T-helper 2 cell treated with Interferon-gamma antibody and Interleukin-4, amounts not matched to agents 100 ng/mL and 5 ng/mL, for 36 hours (primary cell): ENCODE results near the gene CEP250. TPM values are rescaled to one million over a fixed set of nuclear protein-coding genes. Genes with fewer than 3 reads are reported as not detected.

ENCODE experiments used
- intact Hi-C: fragments of 100-400 bp; cut with micrococcal nuclease; formaldehyde crosslinking; loops from one replicate; pipeline ENCODE4 v1.15.1; 2023
- total RNA-seq: library from RNA; stranded (reverse); gene quantifications from 2 replicates; pipeline ENCODE4 v1.2.3, GENCODE V29; 2022

CEP250 gene
- total RNA-seq, 1 donor from 2014 or later: 56.8 TPM

GRCh38 chr20:35453647-35454046 lies 1.8 kb upstream of the CEP250 start:
- intact Hi-C loops: loop anchor here (2.0 to 10.0 kb wide), 3 partner anchors 163 to 1011 kb away; partner anchors contain the start of genes NFS1 and ROMO1

- intact Hi-C loops: loop anchor here (5.0 to 10.0 kb wide), 2 partner anchors 36 to 1008 kb away; no protein-coding TSS in a partner anchor
Observed at GRCh38 chr20:35456700-35457099, 1.3 kb downstream of the CEP250 start.

- intact Hi-C loops: loop anchor here (5.0 to 10.0 kb wide), 2 partner anchors 35 to 1007 kb away; no protein-coding TSS in a partner anchor
Observed at GRCh38 chr20:35457539-35457938, 2.1 kb downstream of the CEP250 start.

GRCh38 chr20:35458388-35458787 lies 3.0 kb downstream of the CEP250 start:
- intact Hi-C loops: loop anchor here (5.0 to 10.0 kb wide), 2 partner anchors 34 to 1006 kb away; no protein-coding TSS in a partner anchor

GRCh38 chr20:35461620-35462019 lies 6.2 kb downstream of the CEP250 start:
- intact Hi-C loops: loop anchor here (5.0 to 10.0 kb wide), 2 partner anchors 141 to 423 kb away; no protein-coding TSS in a partner anchor

GRCh38 chr20:35462351-35462750 lies 7.0 kb downstream of the CEP250 start:
- intact Hi-C loops: loop anchor here (5.0 to 10.0 kb wide), 2 partner anchors 140 to 422 kb away; no protein-coding TSS in a partner anchor

- intact Hi-C loops: loop anchor here (1.0 to 10.0 kb wide), 3 partner anchors 139 to 421 kb away; no protein-coding TSS in a partner anchor
Observed at GRCh38 chr20:35463455-35464300, 8.3 kb downstream of the CEP250 start.

- intact Hi-C loops: loop anchor here (10.0 kb wide), 1 partner anchor 419 kb away; no protein-coding TSS in a partner anchor
Observed at GRCh38 chr20:35465976-35466375, 10.6 kb downstream of the CEP250 start.

GRCh38 chr20:35466856-35467255 lies 11.5 kb downstream of the CEP250 start:
- intact Hi-C loops: loop anchor here (10.0 kb wide), 1 partner anchor 418 kb away; no protein-coding TSS in a partner anchor

- intact Hi-C loops: loop anchor here (10.0 kb wide), 1 partner anchor 417 kb away; no protein-coding TSS in a partner anchor
Observed at GRCh38 chr20:35467339-35468224, 12.2 kb downstream of the CEP250 start.

- intact Hi-C loops: loop anchor here (10.0 kb wide), 1 partner anchor 416 kb away; no protein-coding TSS in a partner anchor
Observed at GRCh38 chr20:35468671-35469334, 13.4 kb downstream of the CEP250 start.

- intact Hi-C loops: no loop called here
Observed at GRCh38 chr20:35472209-35472608, 16.8 kb downstream of the CEP250 start.

- intact Hi-C loops: no loop called here
Observed at GRCh38 chr20:35473684-35474083, 18.3 kb downstream of the CEP250 start.

GRCh38 chr20:35474303-35474871 lies 19.0 kb downstream of the CEP250 start:
- intact Hi-C loops: no loop called here

GRCh38 chr20:35476288-35476687 lies 20.9 kb downstream of the CEP250 start:
- intact Hi-C loops: no loop called here

- intact Hi-C loops: no loop called here
Observed at GRCh38 chr20:35478804-35479472, 23.5 kb downstream of the CEP250 start.

GRCh38 chr20:35479798-35480197 lies 24.4 kb downstream of the CEP250 start:
- intact Hi-C loops: no loop called here

- intact Hi-C loops: no loop called here
Observed at GRCh38 chr20:35487479-35487878, 32.1 kb downstream of the CEP250 start.

- intact Hi-C loops: loop anchor here (1.0 to 5.0 kb wide), 4 partner anchors 32 to 253 kb away; partner anchors contain the start of genes CEP250 and RBM39
Observed at GRCh38 chr20:35489717-35490116, 34.3 kb downstream of the CEP250 start.
